Large intestine (tissue), 3 donors: ENCODE measurements around the gene HSD17B11. TPM values are rescaled to one million over a fixed set of nuclear protein-coding genes. Genes with fewer than 3 reads are reported as not detected.
A peak's percentile ranks its signal among the peaks of the same experiment; 100 is the strongest.
"Not testable (repeated sequence)": the region's sequence is repeated elsewhere in the genome, so short reads cannot be mapped to it uniquely, and the experiment has no call there.

Experiments
- DNase-seq, 2 donors: peaks; one replicate each; pipeline versions ENCODE4 v3.0.0 to v3.0.0-alpha.2; 2013
- H3K27ac ChIP-seq: one replicate; pipeline ENCODE4 v1.5.1; 2013; ENCODE audit warnings: low read length
- H3K27me3 ChIP-seq: 2 replicates; pipeline ENCODE4 v1.6.1; 2013; ENCODE audit warnings: low read length; ENCODE audit not compliant: control insufficient read depth, insufficient read depth
- H3K36me3 ChIP-seq: 2 replicates; pipeline ENCODE4 v1.6.1; 2013; ENCODE audit warnings: low read length; ENCODE audit not compliant: control insufficient read depth, insufficient read depth
- H3K4me1 ChIP-seq: one replicate; pipeline ENCODE4 v1.6.1; 2013; ENCODE audit warnings: low read length; ENCODE audit not compliant: control insufficient read depth, insufficient read depth
- H3K4me3 ChIP-seq: one replicate; pipeline ENCODE4 v1.5.1; 2013; ENCODE audit warnings: low read length
- H3K9me3 ChIP-seq: one replicate; pipeline ENCODE4 v1.6.1; 2013; ENCODE audit warnings: mild to moderate bottlenecking, low read depth, low read length, moderate library complexity; ENCODE audit not compliant: control insufficient read depth
- WGBS: methylation state at CpG from one replicate; pipeline ENCODE4 v1.1.5; 2013; ENCODE audit warnings: low lambda C conversion rate; ENCODE audit not compliant: insufficient coverage; 5-methylcytosine and 5-hydroxymethylcytosine counted together
- polyA plus RNA-seq: library from polyadenylated mRNA; unstranded; fragments of 120-200 nt; gene quantifications from one replicate; pipeline ENCODE4 v1.2.1, GENCODE V29; 2013

The HSD17B11 gene
- polyA plus RNA-seq, 1 donor = 235 TPM

DNA sequence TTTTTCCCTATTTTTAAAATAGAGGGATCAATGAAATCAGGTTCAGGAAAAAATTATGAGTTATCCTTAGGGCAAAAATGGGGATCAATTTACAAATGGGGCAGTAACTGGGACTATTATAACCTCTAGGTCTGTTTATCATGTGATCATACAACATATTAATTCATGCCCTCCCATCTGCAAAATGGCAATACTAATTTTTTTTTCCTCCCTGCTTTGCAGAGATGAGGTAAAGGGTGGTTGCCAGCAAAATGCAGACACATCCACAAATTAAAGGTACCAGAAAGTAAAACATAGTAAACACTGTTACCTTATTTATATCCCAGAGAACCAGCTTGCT, 467 bp downstream of the HSD17B11 start:
- no peak for DNase-seq
- Histone ChIP-seq H3K9me3 (peaks cover 2% of the 10 kb centered on the region), H3K27me3 (no peaks in the 10 kb centered on the region), H3K27ac (peak overlapping the region; percentile 78), H3K36me3 (peaks cover 6% of the 10 kb centered on the region), H3K4me3 (peak overlapping the region; percentile 71), H3K4me1 (peaks cover 5% of the 10 kb centered on the region)

DNA sequence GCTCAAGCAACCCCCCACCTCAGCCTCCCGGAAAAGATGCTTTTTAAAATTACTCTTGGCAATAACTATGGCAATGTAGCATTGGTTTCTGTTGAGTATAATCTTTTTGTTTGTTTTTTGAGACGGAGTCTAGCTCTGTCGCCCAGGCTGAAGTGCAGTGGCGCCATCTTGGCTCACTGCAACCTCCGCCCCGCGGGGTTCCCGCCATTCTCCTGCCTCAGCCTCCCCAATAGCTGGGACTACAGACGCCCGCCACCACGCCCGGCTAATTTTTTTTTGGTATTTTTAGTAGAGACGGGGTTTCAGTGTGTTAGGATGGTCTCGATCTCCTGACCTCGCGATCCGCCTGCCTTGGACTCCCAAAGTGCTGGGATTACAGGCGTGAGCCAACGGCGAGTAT, 933 bp downstream of the HSD17B11 start:
- H3K9me3 ChIP-seq, DNase-seq, H3K4me1 ChIP-seq, H3K27me3 ChIP-seq, H3K36me3 ChIP-seq: not testable (repeated sequence)
- Histone ChIP-seq H3K4me3 (peak overlapping the region; percentile 71), H3K27ac (peak overlapping the region; percentile 78)
- WGBS = no CpG with 5 or more reads among the region's 20 CpGs

DNA sequence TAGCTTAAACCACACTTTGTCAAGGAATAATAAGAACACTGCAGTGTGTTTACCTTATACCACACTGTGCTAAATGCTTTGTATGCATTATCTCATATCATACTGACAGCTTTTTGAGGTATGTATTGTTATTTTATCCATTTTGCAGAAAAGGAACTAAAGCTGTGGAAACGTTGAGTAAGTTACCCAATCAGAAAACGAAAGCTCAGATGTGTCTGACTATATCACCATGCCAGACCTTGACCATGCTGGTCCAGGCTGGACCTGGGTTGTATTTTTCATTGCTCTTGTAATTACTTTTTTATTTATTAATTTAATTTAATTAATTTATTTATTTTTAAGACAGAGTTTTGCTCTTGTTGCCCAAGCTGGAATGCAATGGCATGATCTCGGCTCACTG, 2.1 kb downstream of the HSD17B11 start:
- no peak for DNase-seq
- WGBS = no CpG with 5 or more reads among the region's 3 CpGs

DNA sequence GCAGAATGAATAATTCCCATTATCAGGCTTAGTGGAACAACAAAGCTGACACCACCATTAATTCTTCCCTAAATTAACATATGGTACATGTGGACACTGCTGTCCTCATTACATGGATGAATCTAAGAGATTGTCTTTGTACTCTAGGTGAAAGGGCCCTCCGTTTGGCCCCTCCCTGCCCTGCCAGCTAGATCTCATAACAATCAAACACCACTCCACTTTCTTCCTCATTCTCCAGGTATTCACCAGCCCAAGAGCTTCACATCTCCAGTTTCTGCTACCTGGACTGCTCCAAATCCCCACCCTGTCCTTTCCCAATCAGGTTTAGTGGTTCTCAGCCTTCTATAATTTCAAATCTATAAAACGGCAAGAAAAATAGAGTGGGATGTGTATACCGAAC, 3.8 kb downstream of the HSD17B11 start:
- Histone ChIP-seq H3K27ac (peak overlapping the region; percentile 55), H3K27me3 (no peaks in the 10 kb centered on the region), H3K36me3 (peaks cover 11% of the 10 kb centered on the region), H3K4me3 (no peak overlapping the region), H3K4me1 (peaks cover 5% of the 10 kb centered on the region), H3K9me3 (peaks cover 5% of the 10 kb centered on the region)
- peak in 1 of 2 donors; percentile 44 for DNase-seq
- no CpG with 5 or more reads among the region's 3 CpGs for WGBS

More for the DNA sequence above, 2.1 kb downstream of the HSD17B11 start:
- peaks cover 5% of the 10 kb centered on the region for H3K4me1 ChIP-seq
- peak overlapping the region; percentile 71 for H3K4me3 ChIP-seq
- peaks cover 2% of the 10 kb centered on the region for H3K9me3 ChIP-seq
- peak overlapping the region; percentile 78 for H3K27ac ChIP-seq
- H3K27me3 ChIP-seq = no peaks in the 10 kb centered on the region
- H3K36me3 ChIP-seq = peaks cover 6% of the 10 kb centered on the region

DNA sequence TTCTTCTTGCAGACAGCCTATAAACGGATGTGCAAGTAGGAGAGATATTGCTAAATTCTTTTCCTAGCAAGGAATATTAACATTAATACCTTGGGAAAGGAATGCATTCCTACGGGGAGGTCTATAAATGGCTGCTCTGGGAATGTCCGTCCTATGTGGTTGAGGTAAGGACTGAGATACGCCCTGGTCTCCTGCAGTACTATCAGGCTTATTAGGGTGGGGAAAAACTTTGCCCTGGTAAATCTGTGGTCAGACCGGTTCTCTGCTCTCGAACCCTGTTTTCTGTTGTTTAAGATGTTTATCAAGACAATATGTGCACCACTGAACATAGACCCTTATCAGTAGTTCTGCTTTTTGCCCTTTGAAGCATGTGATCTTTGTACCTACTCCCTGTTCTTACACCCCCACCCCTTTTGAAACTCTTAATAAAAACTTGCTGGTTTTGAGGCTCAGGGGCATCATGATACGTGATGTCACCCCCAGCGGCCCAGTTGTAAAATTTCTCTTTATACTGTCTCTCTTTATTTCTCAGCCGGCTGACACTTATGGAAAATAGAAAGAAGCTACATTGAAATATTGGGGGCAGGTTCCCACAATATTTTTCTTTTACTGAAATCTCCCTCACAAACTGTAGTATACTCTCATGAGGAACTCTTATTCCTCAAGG, 6.4 kb downstream of the HSD17B11 start:
- Histone ChIP-seq H3K27ac (peak overlapping the region; percentile 89), H3K36me3 (peaks cover 31% of the 10 kb centered on the region)
- H3K4me1 ChIP-seq, H3K27me3 ChIP-seq, H3K9me3 ChIP-seq, H3K4me3 ChIP-seq: not testable (repeated sequence)
- 18% methylated on average over 2 of the region's 9 CpGs for WGBS
- peak; percentile 57 to 84 for DNase-seq

DNA sequence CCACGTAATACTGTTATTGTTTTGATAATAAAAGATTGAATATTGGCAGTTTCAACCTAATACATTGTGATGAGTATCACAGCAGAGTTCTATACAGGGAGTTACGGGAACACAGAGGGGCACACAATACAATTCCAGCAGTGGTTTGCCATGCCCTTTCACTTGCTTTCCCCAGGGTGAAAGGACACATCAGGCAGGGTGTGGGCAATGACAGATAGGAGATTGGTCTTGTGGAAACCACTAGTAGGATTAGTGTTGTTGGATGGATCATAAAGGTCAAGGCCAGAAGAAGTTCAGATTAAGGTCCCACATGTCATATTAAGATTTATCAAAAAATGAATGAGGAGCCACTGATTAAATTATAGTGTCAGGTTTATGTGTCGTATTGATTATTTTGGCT, 8.1 kb downstream of the HSD17B11 start:
- Histone ChIP-seq H3K27ac (peak overlapping the region; percentile 44), H3K27me3 (no peaks in the 10 kb centered on the region), H3K4me3 (no peak overlapping the region), H3K9me3 (peaks cover 5% of the 10 kb centered on the region), H3K4me1 (peaks cover 5% of the 10 kb centered on the region), H3K36me3 (peaks cover 32% of the 10 kb centered on the region)
- 100% methylated on average over 3 of the region's 3 CpGs for WGBS
- no peak for DNase-seq

DNA sequence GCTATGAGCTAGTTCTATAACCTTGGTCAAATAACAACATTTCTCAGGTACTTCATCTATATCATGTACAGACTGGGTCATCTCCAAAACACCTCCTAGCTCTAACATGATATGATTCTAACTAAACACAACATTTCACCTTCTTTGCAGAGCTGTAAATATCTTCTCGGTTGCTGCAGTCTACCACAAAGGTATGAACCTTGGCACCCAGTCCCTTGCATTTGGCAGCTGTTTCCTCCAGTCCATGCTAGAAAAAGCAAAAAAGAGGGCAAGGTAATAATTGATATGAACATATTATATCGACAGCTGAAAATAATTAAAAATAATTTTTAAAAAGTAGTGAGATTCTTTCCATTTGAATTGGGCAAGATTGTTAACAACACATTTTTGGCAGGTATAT, 8.9 kb downstream of the HSD17B11 start:
- H3K27me3 ChIP-seq = no peaks in the 10 kb centered on the region
- H3K4me3 ChIP-seq = no peak overlapping the region
- peaks cover 5% of the 10 kb centered on the region for H3K4me1 ChIP-seq
- peaks cover 38% of the 10 kb centered on the region for H3K36me3 ChIP-seq
- WGBS = 100% methylated on average over 1 of the region's 2 CpGs
- peaks cover 5% of the 10 kb centered on the region for H3K9me3 ChIP-seq
- DNase-seq = no peak
- no peak overlapping the region for H3K27ac ChIP-seq

DNA sequence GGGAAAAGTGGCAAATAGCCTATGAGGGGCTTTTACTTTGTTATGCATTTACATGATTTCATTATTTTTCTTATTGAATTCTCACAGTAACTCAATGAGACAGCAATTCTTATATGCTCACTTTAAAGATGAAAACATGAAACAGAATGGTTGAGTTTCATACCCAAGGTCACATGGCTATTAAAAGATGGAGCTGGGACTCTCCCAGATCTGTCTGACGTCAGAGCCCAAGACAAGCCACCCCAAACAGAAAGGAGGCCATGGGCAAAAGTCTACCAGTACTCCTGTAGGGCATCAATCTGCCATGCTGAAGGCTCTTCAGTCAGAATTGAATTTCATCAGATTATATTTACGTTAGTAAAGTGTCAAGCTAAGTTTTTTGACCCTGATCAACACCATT, 13.2 kb downstream of the HSD17B11 start:
- Histone ChIP-seq H3K27ac (no peak overlapping the region), H3K27me3 (no peaks in the 10 kb centered on the region), H3K36me3 (peaks cover 49% of the 10 kb centered on the region), H3K4me1 (peaks cover 6% of the 10 kb centered on the region), H3K4me3 (no peak overlapping the region), H3K9me3 (no peaks in the 10 kb centered on the region)
- no peak for DNase-seq
- WGBS = no CpG with 5 or more reads among the region's 2 CpGs

DNA sequence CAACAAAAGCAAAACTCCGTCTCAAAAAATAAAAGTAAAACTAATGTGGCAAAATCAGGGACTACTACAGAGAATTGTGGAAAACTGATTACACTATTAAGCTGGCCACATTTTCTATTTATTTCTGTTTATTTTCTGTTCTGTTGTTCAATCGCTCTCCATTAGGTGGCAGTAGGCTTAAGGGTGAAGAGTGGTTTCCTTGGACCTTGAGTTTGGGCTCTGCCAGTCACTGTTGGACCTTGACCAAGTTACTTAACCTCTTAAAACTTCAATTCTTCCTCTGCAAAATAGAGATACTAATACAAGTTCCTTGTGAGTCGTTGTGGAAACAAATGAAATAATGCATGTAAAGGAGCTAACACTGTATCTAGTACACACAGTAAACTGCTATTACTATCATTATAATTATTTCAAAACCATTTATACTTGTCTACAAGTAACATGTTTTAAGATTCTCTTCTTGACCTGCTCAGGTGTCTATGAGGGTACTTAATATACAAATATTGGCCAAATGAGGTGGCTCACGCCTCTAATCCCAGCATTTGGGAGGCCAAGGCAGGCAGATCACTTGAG, 15.2 kb downstream of the HSD17B11 start:
- peak overlapping the region; percentile 77 for H3K27ac ChIP-seq
- WGBS = 33% methylated on average over 1 of the region's 4 CpGs
- no peaks in the 10 kb centered on the region for H3K9me3 ChIP-seq
- H3K27me3 ChIP-seq = no peaks in the 10 kb centered on the region
- no peak overlapping the region for H3K4me3 ChIP-seq
- DNase-seq = peak; percentile 78 to 85
- peaks cover 6% of the 10 kb centered on the region for H3K4me1 ChIP-seq
- peaks cover 49% of the 10 kb centered on the region for H3K36me3 ChIP-seq

DNA sequence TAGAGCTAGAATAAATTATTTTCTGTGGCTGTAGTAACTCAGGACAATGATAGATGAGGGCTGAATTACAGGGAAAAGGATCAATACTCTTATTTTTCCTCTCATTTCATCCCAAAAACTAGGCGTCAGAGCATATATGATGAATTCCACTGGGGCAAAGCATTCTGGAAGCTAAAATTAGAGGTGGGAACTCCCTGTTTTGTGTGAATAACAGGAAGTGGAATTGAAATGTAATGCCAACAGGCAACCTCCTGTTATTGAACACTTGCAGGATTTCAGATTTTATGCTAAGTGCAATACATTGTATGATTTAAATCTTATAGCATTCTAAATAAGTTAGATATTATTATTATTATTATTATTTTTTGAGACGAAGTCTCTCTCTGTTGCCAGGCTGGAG, 20.9 kb downstream of the HSD17B11 start:
- no peaks in the 10 kb centered on the region for H3K4me1 ChIP-seq
- H3K36me3 ChIP-seq = peaks cover 50% of the 10 kb centered on the region
- no peaks in the 10 kb centered on the region for H3K9me3 ChIP-seq
- H3K27ac ChIP-seq = no peak overlapping the region
- no peak overlapping the region for H3K4me3 ChIP-seq
- H3K27me3 ChIP-seq = no peaks in the 10 kb centered on the region
- no CpG with 5 or more reads among the region's 2 CpGs for WGBS
- no peak for DNase-seq
